HG03575 (cell line): ENCODE data around the gene TEX101.

Experiments used
- ATAC-seq: cut with Tn5 transposase; IDR thresholded peaks from one replicate; pipeline ENCODE4 v1.9.1; 2021; ENCODE audit not compliant: unreplicated experiment, insufficient number of reproducible peaks, low FRiP score; ENCODE audit errors: extremely low read depth

TEX101 gene

DNA sequence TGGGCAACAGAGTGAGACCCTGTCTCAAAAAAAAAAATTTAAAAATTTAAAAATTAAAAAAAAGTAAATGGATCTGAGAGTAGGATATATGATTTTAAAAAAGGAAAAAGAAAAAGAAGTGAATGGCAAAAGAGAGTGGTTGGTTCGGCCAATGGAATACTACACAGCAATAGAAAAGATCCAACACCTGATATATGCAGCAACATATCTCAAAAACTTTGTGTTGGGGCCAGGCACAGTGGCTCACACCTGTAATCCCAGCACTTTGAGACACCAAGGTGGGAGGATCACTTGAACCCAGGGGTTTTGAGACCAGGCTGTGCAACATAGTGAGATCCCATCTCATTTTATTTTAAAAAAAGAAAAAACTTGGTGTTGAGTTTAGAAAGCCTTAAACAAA is 52.1 kb downstream of the TEX101 start:
- no peak for ATAC-seq

DNA sequence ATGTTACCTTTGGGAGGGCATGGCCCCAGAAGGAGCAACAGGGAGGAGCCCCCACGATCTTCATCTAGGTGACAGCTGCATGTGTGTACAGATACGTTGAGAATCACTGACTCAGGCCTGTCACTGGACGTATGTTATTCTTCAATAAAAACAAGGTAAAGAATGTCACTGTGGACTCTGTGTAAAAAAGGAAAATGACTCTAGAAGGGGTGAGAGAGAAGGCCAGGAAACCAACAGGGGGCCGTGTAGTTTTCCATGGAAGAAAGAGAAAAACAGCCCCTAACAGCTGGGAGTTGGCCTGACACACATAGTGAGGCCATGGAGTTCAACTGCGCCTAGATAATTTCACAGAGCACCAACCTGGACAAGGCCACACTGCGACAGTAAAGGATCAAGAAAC is 52.6 kb downstream of the TEX101 start:
- no peak for ATAC-seq

DNA sequence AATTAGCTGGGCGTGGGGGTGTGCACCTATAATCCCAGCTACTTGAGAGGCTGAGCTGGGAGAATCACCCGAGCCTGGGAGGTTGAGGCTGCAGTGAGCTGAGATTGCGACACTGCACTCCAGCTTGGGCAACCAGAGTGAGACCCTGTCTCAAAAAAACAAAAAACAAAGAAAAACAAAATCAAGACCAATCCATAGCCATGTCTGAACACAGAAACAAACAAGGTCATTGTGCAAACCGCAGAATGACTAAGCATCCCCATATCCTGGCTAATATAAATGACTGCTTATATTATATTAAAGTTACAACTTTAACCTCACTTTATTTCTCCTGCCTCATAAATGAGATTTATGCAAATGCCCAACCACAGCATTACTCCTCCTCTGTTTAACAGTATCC is 53.0 kb downstream of the TEX101 start:
- ATAC-seq, result no peak
